Thoracic aorta (tissue), 2 donors: Measurements from ENCODE around the gene USP28. TPM values are rescaled to one million over a fixed set of nuclear protein-coding genes. Genes with fewer than 3 reads are reported as not detected.

Experiments used
- ATAC-seq: fragments of 150-250 bp; one replicate; pipeline ENCODE4 v1.8.0; 2017; ENCODE audit warnings: low read depth; ENCODE audit not compliant: insufficient number of reproducible peaks, low FRiP score
- DNase-seq: peaks from one replicate; pipeline ENCODE4 v3.0.0-alpha.2; 2020; ENCODE audit warnings: low spot score
- H3K27ac ChIP-seq, 2 donors: fragments of 200-600 bp; sonication (generic); 1 replicate in 1 of 2; 2 replicates in 1 of 2; pipeline ENCODE4 v1.5.1; 2016; ENCODE audit warnings: mild to moderate bottlenecking in 2 of 2, moderate library complexity in 2 of 2
- H3K27me3 ChIP-seq: fragments of 200-600 bp; sonication (generic); replicated peaks from 2 replicates; pipeline ENCODE4 v1.6.0; 2016; ENCODE audit warnings: mild to moderate bottlenecking; ENCODE audit not compliant: insufficient read depth
- H3K36me3 ChIP-seq: fragments of 200-600 bp; sonication (generic); one replicate; pipeline ENCODE4 v1.5.1; 2016
- H3K4me1 ChIP-seq, 2 donors: fragments of 200-600 bp; sonication (generic); 1 replicate in 1 of 2; 2 replicates in 1 of 2; pipeline versions ENCODE4 v1.5.1 to v1.6.0; 2016; ENCODE audit warnings: low read depth in 2 of 2, mild to moderate bottlenecking in 1 of 2; ENCODE audit not compliant: control insufficient read depth in 1 of 2
- H3K4me3 ChIP-seq: fragments of 200-600 bp; sonication (generic); 2 replicates; pipeline ENCODE4 v1.5.1; 2016; ENCODE audit warnings: mild to moderate bottlenecking
- H3K9me3 ChIP-seq: fragments of 200-600 bp; sonication (generic); 2 replicates; pipeline ENCODE4 v1.5.1; 2016
- total RNA-seq, 2 donors: library from RNA; depleted of rRNA; stranded (reverse); fragments of >200 nt; gene quantifications; one replicate each; pipeline versions ENCODE4 v1.1.0 to v1.2.3, GENCODE V29; 2016
- TF ChIP-seq, protein P1 (sequence below): fragments of 200-600 bp; sonication (generic); IDR thresholded peaks from one replicate; pipeline ENCODE4 v1.5.1; 2019; ENCODE audit warnings: antibody characterized with exemption

The USP28 gene
- total RNA-seq, 2 donors from 2014 or later: 16.7 to 42.2 TPM

DNA sequence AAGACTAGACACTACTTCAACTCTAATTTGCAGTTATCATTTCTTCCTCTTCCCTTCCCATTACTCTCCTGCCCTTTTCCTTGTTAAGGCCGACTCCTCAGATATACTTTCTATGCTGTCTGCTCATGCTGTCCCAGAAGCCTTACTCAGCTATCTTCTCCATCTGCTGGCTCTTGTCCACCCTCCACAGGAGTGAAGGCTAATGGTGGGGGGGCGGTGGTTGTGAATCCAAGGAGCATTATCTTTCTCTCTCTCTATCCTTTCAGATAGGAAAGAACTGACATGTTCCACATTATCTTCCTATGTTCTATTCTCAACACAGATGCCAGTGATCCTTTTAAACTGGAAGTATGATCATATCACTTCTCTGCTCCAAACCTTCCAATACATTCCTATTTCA lies 37.4 kb downstream of the USP28 start:
- Histone ChIP-seq H3K27ac (no peak overlapping the region), H3K27me3 (no peaks in the 10 kb centered on the region), H3K4me3 (no peak overlapping the region), H3K9me3 (no peaks in the 10 kb centered on the region), H3K36me3 (peaks cover 7% of the 10 kb centered on the region), H3K4me1 (no peaks in the 10 kb centered on the region)
- TF ChIP-seq, protein P1, sequence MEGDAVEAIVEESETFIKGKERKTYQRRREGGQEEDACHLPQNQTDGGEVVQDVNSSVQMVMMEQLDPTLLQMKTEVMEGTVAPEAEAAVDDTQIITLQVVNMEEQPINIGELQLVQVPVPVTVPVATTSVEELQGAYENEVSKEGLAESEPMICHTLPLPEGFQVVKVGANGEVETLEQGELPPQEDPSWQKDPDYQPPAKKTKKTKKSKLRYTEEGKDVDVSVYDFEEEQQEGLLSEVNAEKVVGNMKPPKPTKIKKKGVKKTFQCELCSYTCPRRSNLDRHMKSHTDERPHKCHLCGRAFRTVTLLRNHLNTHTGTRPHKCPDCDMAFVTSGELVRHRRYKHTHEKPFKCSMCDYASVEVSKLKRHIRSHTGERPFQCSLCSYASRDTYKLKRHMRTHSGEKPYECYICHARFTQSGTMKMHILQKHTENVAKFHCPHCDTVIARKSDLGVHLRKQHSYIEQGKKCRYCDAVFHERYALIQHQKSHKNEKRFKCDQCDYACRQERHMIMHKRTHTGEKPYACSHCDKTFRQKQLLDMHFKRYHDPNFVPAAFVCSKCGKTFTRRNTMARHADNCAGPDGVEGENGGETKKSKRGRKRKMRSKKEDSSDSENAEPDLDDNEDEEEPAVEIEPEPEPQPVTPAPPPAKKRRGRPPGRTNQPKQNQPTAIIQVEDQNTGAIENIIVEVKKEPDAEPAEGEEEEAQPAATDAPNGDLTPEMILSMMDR: no peak
- DNase-seq (no peak), ATAC-seq (no peak)

DNA sequence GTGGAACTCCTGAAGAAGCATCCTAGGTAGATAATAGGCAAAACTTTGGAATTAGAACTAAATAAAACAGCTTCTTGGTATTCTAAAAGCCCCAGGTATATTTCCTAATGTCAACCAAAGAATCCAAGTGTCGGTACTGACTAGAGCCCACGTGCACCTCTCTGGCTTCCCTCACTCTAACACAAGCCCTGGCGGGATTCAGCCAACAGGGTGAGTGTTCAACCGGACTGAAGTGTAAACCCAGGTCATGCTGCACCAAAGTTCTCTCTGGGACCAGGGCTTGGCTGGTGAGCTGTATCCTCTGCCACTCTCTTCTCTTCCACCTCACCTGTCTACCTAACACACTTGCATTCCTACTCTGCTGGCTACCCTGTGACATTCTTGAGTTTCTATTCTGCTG lies 40.1 kb downstream of the USP28 start:
- Histone ChIP-seq H3K27ac (no peak overlapping the region), H3K27me3 (no peaks in the 10 kb centered on the region), H3K9me3 (no peaks in the 10 kb centered on the region), H3K4me3 (no peak overlapping the region), H3K4me1 (no peaks in the 10 kb centered on the region), H3K36me3 (peaks cover 7% of the 10 kb centered on the region)
- ATAC-seq: no peak
- no peak for DNase-seq
- TF ChIP-seq, protein P1: no peak

DNA sequence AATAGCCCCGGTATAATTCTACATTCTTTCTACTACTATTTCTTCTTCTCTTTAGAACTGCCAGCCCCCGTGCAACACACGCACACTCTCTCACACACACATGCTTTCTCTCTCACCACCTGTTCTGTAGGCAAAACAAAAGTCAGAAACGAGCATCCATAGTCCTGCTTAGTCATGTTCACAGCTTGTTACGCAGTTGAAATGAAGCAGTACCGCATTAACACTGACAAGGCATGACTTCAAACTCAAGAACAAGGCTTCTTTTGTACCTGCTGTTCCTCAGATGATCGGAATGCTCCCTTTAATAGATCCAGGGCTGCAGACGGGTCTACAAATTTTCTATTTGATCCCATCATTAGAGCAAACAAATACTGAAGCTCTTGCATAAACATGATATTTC lies 42.2 kb downstream of the USP28 start:
- no peak overlapping the region for H3K4me3 ChIP-seq
- TF ChIP-seq, protein P1: no peak
- no peak for DNase-seq
- H3K4me1 ChIP-seq: no peaks in the 10 kb centered on the region
- no peaks in the 10 kb centered on the region for H3K36me3 ChIP-seq
- no peaks in the 10 kb centered on the region for H3K27me3 ChIP-seq
- H3K9me3 ChIP-seq: no peaks in the 10 kb centered on the region
- no peak for ATAC-seq
- no peak overlapping the region for H3K27ac ChIP-seq

DNA sequence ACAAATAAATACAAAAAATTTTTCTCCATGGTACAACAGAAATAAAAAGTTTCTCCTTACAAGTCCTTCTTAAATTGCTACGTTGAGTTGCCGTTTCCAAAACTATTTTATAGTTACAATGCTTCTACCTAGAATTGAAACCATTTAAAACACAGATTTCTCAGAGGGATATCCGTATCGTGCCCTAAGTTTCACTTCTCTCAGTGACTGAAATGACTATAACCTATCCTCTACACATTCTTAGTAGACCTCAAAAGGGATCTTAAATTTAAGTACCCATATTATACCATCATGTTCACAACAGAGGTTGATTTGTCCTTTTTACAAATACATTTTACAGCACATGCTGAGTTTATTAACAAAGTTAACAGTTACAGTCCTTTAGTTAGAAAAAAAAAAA lies 44.1 kb downstream of the USP28 start:
- Histone ChIP-seq H3K4me1 (no peaks in the 10 kb centered on the region), H3K4me3 (no peak overlapping the region), H3K9me3 (no peaks in the 10 kb centered on the region), H3K27me3 (no peaks in the 10 kb centered on the region), H3K36me3 (no peaks in the 10 kb centered on the region), H3K27ac (no peak overlapping the region)
- ATAC-seq: no peak
- no peak for DNase-seq
- TF ChIP-seq, protein P1: no peak

DNA sequence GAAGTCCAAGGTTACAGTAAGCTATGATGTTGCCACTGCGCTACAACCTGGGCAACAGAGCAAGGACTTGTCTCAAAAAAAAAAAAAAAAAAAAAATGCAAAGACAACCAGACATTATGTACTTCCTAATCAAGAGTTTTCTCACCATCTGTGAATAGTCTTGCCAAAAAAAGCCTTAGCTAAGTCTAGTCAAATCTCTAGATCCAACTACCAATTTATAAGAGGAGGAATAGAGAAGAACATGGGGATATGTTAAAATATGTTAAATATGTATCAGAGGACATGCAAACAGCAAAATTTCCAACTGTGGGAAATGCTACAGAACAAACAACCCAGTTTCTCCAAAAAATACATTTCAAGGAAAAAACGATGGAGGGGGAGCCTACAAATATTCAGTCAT lies 45.6 kb downstream of the USP28 start:
- TF ChIP-seq, protein P1: no peak
- no peaks in the 10 kb centered on the region for H3K4me1 ChIP-seq
- H3K9me3 ChIP-seq: no peaks in the 10 kb centered on the region
- no peak overlapping the region for H3K4me3 ChIP-seq
- no peak overlapping the region for H3K27ac ChIP-seq
- no peak for ATAC-seq
- no peaks in the 10 kb centered on the region for H3K27me3 ChIP-seq
- peaks cover 7% of the 10 kb centered on the region for H3K36me3 ChIP-seq
- DNase-seq: no peak
